ENCODE measurements around the gene LRRC8B. TPM values are rescaled to one million over a fixed set of nuclear protein-coding genes. Genes with fewer than 3 reads are reported as not detected.
"Not testable (repeated sequence)": the region's sequence is repeated elsewhere in the genome, so short reads cannot be mapped to it uniquely, and the experiment has no call there.

LRRC8B gene
- total RNA-seq, 2 donors from 2014 or later: 39.2 to 39.4 TPM

DNA sequence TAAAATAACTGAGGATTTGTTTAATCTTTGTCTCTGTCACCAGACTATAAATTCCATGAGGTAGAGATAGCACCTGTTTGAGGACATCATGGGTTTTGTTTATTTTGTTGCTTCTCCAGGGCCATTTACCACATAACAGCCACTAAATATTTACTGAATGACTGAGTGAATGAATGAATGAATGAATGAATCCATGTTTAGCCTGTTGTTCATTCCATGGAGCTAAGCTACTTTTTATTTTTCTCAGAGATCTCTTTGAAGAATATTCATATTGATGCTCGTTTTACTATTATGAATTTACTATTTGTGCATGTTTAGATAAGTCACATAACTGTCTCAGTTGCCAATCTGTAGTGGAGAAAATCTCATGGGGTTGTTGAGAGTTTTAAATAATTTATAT is 17.7 kb downstream of the LRRC8B start:
- Mint-ChIP-seq H3K9me3 (no peaks in the 10 kb centered on the region), H3K27ac (no peak overlapping the region), H3K27me3 (ENCODE audit: insufficient read depth) (no peaks in the 10 kb centered on the region), H3K36me3 (ENCODE audit: low read depth) (peaks cover 3% of the 10 kb centered on the region), H3K4me3 (no peak overlapping the region), H3K4me1 (peaks cover 14% of the 10 kb centered on the region)
- H3K27me3 ChIP-seq (ENCODE audit: control insufficient read depth, insufficient read depth, low read length, poor library complexity, severe bottlenecking): no peaks in the 10 kb centered on the region
- no peak for DNase-seq
- no peaks in the 10 kb centered on the region for H3K9me3 ChIP-seq (ENCODE audit: control insufficient read depth, low read length)
- H3K4me3 ChIP-seq (ENCODE audit: low read length): no peak overlapping the region
- H3K9ac ChIP-seq (ENCODE audit: extremely low read depth, low read length, poor library complexity, severe bottlenecking): no peak overlapping the region
- TF ChIP-seq, protein P1, sequence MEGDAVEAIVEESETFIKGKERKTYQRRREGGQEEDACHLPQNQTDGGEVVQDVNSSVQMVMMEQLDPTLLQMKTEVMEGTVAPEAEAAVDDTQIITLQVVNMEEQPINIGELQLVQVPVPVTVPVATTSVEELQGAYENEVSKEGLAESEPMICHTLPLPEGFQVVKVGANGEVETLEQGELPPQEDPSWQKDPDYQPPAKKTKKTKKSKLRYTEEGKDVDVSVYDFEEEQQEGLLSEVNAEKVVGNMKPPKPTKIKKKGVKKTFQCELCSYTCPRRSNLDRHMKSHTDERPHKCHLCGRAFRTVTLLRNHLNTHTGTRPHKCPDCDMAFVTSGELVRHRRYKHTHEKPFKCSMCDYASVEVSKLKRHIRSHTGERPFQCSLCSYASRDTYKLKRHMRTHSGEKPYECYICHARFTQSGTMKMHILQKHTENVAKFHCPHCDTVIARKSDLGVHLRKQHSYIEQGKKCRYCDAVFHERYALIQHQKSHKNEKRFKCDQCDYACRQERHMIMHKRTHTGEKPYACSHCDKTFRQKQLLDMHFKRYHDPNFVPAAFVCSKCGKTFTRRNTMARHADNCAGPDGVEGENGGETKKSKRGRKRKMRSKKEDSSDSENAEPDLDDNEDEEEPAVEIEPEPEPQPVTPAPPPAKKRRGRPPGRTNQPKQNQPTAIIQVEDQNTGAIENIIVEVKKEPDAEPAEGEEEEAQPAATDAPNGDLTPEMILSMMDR (conservative IDR thresholded peaks at IDR 0.05): no peak
- H3K36me3 ChIP-seq (ENCODE audit: control insufficient read depth, insufficient read depth, low read length): peaks cover 11% of the 10 kb centered on the region
- H3K4me1 ChIP-seq (ENCODE audit: control insufficient read depth, insufficient read depth, low read length): peaks cover 11% of the 10 kb centered on the region
- H3K27ac ChIP-seq (ENCODE audit: low read depth, low read length): no peak overlapping the region
- no CpG with 5 or more reads among the region's 1 CpG for WGBS, 2 experiments (ENCODE audit: insufficient coverage in 1 of 2, insufficient read length in 1 of 2)

DNA sequence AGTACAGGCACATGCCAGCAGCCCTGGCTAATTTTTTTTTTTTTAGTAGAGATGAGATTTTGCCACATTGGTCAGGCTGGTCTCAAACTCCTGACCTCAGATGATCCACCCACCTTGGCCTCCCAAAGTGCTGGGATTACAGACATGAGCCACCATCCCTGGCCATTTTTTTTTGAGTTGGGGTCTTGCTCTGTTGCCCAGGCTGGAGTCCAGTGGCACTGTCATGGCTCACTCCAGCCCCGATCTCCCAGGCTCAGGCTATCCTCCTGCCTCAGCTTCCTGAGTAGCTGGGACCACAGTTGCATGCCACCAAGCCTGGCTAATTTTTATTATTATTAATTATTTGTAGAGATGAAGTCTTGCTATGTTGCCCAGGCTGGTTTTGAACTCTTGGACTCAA is 19.0 kb downstream of the LRRC8B start:
- H3K4me1 ChIP-seq (ENCODE audit: control insufficient read depth, insufficient read depth, low read length); H3K9ac ChIP-seq (ENCODE audit: extremely low read depth, low read length, poor library complexity, severe bottlenecking); H3K27me3 ChIP-seq (ENCODE audit: control insufficient read depth, insufficient read depth, low read length, poor library complexity, severe bottlenecking); H3K9me3 ChIP-seq (ENCODE audit: control insufficient read depth, low read length); H3K27me3 Mint-ChIP-seq (ENCODE audit: insufficient read depth); H3K27ac ChIP-seq (ENCODE audit: low read depth, low read length); H3K36me3 Mint-ChIP-seq (ENCODE audit: low read depth); H3K9me3 Mint-ChIP-seq; H3K36me3 ChIP-seq (ENCODE audit: control insufficient read depth, insufficient read depth, low read length); H3K27ac Mint-ChIP-seq; H3K4me3 ChIP-seq (ENCODE audit: low read length); H3K4me3 Mint-ChIP-seq; DNase-seq: not testable (repeated sequence)
- H3K4me1 Mint-ChIP-seq: peaks cover 14% of the 10 kb centered on the region
- WGBS, 2 experiments (ENCODE audit: insufficient coverage in 1 of 2, insufficient read length in 1 of 2): 95 to 100% methylated on average over 1 of the region's 1 CpG

DNA sequence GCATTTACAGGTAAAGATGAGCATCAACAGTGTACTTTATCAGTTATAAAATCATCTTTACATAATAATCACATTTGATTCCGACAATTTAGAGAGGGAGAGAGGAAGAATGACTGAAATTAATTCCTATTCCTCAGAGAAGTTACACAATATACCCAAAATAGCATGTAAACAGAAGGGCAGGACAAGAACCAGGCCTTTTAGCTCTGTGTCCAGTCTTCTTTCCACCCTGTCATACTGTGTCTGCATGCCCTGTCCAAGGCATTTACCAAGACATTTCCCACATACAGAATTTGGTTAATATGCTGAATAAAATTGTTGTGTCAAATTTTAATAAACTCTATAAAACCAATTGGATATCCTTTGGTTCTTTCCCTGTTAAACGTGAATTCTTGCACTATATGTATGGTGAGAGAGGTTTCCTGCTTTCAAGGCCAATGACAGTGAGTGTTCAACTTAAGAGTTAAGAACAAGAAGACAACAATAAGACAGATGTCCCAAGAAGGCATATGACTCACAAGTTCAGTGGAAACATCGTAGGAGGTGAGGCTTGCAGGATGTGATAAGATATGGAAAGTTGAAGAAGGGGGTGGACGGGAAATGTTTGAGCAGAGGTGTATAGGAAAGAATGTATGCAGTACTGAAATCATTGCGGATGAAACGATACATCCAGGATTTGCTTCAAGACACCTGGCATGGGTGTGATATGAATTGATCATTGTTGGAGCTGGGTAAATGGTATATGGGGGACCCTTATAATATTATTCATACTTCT is 20.8 kb downstream of the LRRC8B start:
- no peak for DNase-seq
- H3K9me3 ChIP-seq (ENCODE audit: control insufficient read depth, low read length): no peaks in the 10 kb centered on the region
- no peak overlapping the region for H3K4me3 Mint-ChIP-seq
- H3K4me1 ChIP-seq (ENCODE audit: control insufficient read depth, insufficient read depth, low read length): peaks cover 11% of the 10 kb centered on the region
- H3K27ac ChIP-seq (ENCODE audit: low read depth, low read length): no peak overlapping the region
- no peak overlapping the region for H3K4me3 ChIP-seq (ENCODE audit: low read length)
- no peaks in the 10 kb centered on the region for H3K36me3 ChIP-seq (ENCODE audit: control insufficient read depth, insufficient read depth, low read length)
- TF ChIP-seq, protein P1 (conservative IDR thresholded peaks at IDR 0.05): no peak
- H3K36me3 Mint-ChIP-seq (ENCODE audit: low read depth): no peaks in the 10 kb centered on the region
- 94 to 96% methylated on average over 2 to 6 of the region's 6 CpGs for WGBS, 2 experiments (ENCODE audit: insufficient coverage in 1 of 2, insufficient read length in 1 of 2)
- peaks cover 19% of the 10 kb centered on the region for H3K4me1 Mint-ChIP-seq
- H3K9me3 Mint-ChIP-seq: no peaks in the 10 kb centered on the region
- H3K27me3 Mint-ChIP-seq (ENCODE audit: insufficient read depth): no peaks in the 10 kb centered on the region
- H3K27ac Mint-ChIP-seq: no peak overlapping the region
- H3K9ac ChIP-seq (ENCODE audit: extremely low read depth, low read length, poor library complexity, severe bottlenecking): no peak overlapping the region
- no peaks in the 10 kb centered on the region for H3K27me3 ChIP-seq (ENCODE audit: control insufficient read depth, insufficient read depth, low read length, poor library complexity, severe bottlenecking)
